WTC11 (cell line): ENCODE measurements around the gene CDX2. TPM values are rescaled to one million over a fixed set of nuclear protein-coding genes. Genes with fewer than 3 reads are reported as not detected.

Experiments used
- ATAC-seq: fragments of 200-7000 bp; cut with Tn5 transposase; 2 replicates; pipeline ENCODE4 v1.10.0; 2021; ENCODE audit warnings: mild to moderate bottlenecking, moderate library complexity
- CTCF ChIA-PET: fragments of 300-600 bp; sonication (Branson Sonifier 250); formaldehyde crosslinking; loops from one replicate; lab custom pipeline; 2021; ENCODE audit warnings: antibody characterized with exemption; lab: Charles Lee
- POLR2A ChIA-PET: fragments of 350-600 bp; sonication (Branson Sonifier 250); formaldehyde crosslinking; loops from one replicate; lab custom pipeline; 2021; ENCODE audit warnings: antibody characterized with exemption; lab: Charles Lee
- DNase-seq: peaks from one replicate; pipeline ENCODE4 v3.0.0; 2021; ENCODE audit warnings: low spot score
- H3K27ac Mint-ChIP-seq: 2 replicates; pipeline ENCODE4 v1.8.0; 2021; ENCODE audit warnings: mixed read lengths
- H3K27me3 Mint-ChIP-seq: 2 replicates; pipeline ENCODE4 v1.8.0; 2021; ENCODE audit warnings: low read depth, mild to moderate bottlenecking, moderate library complexity, mixed read lengths
- H3K36me3 Mint-ChIP-seq: 2 replicates; pipeline ENCODE4 v1.8.0; 2021; ENCODE audit warnings: mixed read lengths
- H3K4me1 Mint-ChIP-seq: 2 replicates; pipeline ENCODE4 v1.8.0; 2022; ENCODE audit warnings: mixed read lengths
- H3K4me3 Mint-ChIP-seq: 2 replicates; pipeline ENCODE4 v1.8.0; 2021; ENCODE audit warnings: mild to moderate bottlenecking, moderate library complexity, mixed read lengths
- H3K9me3 Mint-ChIP-seq: 2 replicates; pipeline ENCODE4 v1.8.0; 2021; ENCODE audit warnings: mixed read lengths
- ESRRA ChIP-seq: sonication (generic); formaldehyde crosslinking; IDR thresholded peaks from 2 replicates; pipeline ENCODE4 v1.8.1; 2022; ENCODE audit warnings: mild to moderate bottlenecking, missing genetic modification reagents, borderline replicate concordance
- FOXK1 ChIP-seq: sonication (generic); formaldehyde crosslinking; IDR thresholded peaks from 2 replicates; pipeline ENCODE4 v1.8.0; 2022; ENCODE audit warnings: mild to moderate bottlenecking, moderate library complexity, missing genetic modification reagents
- HMGA2 ChIP-seq: fragments of 250-450 bp; sonication (Bioruptor Pico); IDR thresholded peaks from 2 replicates; pipeline ENCODE4 v1.4.0; 2021; ENCODE audit warnings: mild to moderate bottlenecking, moderate library complexity
- NR2C2 ChIP-seq: sonication (generic); formaldehyde crosslinking; IDR thresholded peaks from 2 replicates; pipeline ENCODE4 v1.8.0; 2022; ENCODE audit warnings: mild to moderate bottlenecking, missing genetic modification reagents
- OVOL2 ChIP-seq: fragments of 250-450 bp; sonication (Bioruptor Pico); IDR thresholded peaks from 2 replicates; pipeline ENCODE4 v1.9.0; 2021; ENCODE audit warnings: mild to moderate bottlenecking, borderline replicate concordance
- RELA ChIP-seq: sonication (generic); formaldehyde crosslinking; IDR thresholded peaks from 2 replicates; pipeline ENCODE4 v1.8.1; 2022; ENCODE audit warnings: missing genetic modification reagents, mild to moderate bottlenecking, borderline replicate concordance
- SMAD3 ChIP-seq: sonication (generic); formaldehyde crosslinking; IDR thresholded peaks from 2 replicates; pipeline ENCODE4 v1.8.0; 2022; ENCODE audit warnings: missing genetic modification reagents, mild to moderate bottlenecking, borderline replicate concordance
- TCF7 ChIP-seq: sonication (generic); formaldehyde crosslinking; IDR thresholded peaks from 2 replicates; pipeline ENCODE4 v1.8.0; 2022; ENCODE audit warnings: mild to moderate bottlenecking, low read depth, missing genetic modification reagents, moderate library complexity
- TP53 ChIP-seq: sonication (generic); formaldehyde crosslinking; IDR thresholded peaks from 2 replicates; pipeline ENCODE4 v1.8.1; 2023; ENCODE audit warnings: mild to moderate bottlenecking, missing genetic modification reagents
- total RNA-seq: library from RNA; stranded (reverse); gene quantifications from 3 replicates; pipeline ENCODE4 v1.2.3, GENCODE V29; 2021
- TF ChIP-seq, protein P1 (sequence below): fragments of 250-450 bp; sonication (Bioruptor Pico); IDR thresholded peaks from 2 replicates; pipeline ENCODE4 v1.9.0; 2021; ENCODE audit warnings: moderate library complexity, mild to moderate bottlenecking, inconsistent platforms, borderline replicate concordance
- TF ChIP-seq, protein P2 (sequence below): sonication (generic); formaldehyde crosslinking; IDR thresholded peaks from 2 replicates; pipeline ENCODE4 v1.8.1; 2022; ENCODE audit warnings: low read depth, mild to moderate bottlenecking, moderate library complexity, missing genetic modification reagents, borderline replicate concordance
- TF ChIP-seq, protein P3 (sequence below): fragments of 250-450 bp; sonication (Bioruptor Pico); IDR thresholded peaks from 2 replicates; pipeline ENCODE4 v1.8.0; 2021; ENCODE audit warnings: mild to moderate bottlenecking

The CDX2 gene
- total RNA-seq, 1 experiment from 2014 or later, result 0.44 TPM

DNA sequence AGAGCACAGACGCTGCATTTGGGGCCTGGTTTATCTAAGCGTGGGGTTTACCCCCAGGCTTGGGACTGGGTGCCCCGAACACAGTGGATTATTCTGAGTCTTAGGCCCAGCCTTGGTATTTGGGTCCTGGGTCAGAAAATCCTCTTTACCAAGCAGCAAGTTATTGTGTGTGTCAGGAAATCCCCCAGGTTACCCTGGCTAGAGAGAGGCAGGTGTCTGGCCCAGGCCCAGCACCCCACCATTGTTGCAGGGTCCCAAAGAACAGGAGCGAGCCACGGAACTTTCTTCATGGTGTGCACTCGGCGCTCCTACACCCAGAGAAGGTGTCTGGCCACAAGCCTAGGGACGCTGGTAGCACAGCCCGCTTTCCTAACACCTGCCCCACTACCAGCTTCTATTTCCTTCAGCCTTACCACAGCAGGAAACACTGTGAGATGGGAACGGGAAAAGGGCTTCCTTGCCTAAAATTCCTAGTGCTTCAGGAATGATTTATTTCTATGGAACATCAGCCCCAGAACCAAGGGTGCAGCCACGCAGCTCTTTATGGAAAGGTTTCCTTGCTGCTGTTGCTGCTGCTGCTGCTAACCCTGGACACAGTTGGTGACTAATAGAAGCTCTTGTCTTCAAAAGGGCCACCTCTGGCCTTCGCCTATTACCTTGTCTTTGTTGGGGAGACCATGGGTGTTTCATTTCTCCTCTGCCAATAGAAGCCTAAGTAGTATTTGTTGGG is 7.4 kb upstream of the CDX2 start:
- TF ChIP-seq FOXK1, result no peak
- no peak for TF ChIP-seq HMGA2
- TF ChIP-seq, protein P1, sequence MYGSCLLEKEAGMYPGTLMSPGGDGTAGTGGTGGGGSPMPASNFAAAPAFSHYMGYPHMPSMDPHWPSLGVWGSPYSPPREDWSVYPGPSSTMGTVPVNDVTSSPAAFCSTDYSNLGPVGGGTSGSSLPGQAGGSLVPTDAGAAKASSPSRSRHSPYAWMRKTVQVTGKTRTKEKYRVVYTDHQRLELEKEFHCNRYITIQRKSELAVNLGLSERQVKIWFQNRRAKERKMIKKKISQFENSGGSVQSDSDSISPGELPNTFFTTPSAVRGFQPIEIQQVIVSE (CRISPR knock-in tag), result no peak
- POLR2A ChIA-PET, result interaction anchor here (0.8 kb wide), 1 partner anchor 9 kb away, joined by 3 read pairs; no protein-coding TSS in a partner anchor
- peaks cover 53% of the 10 kb centered on the region for H3K4me1 Mint-ChIP-seq
- H3K4me3 Mint-ChIP-seq, result no peak overlapping the region
- no peaks in the 10 kb centered on the region for H3K9me3 Mint-ChIP-seq
- DNase-seq (no peak), ATAC-seq (no peak)
- peaks cover 7% of the 10 kb centered on the region; the same call in 1 of the 2 replicates for H3K36me3 Mint-ChIP-seq
- no peak overlapping the region for H3K27ac Mint-ChIP-seq
- peaks cover 100% of the 10 kb centered on the region for H3K27me3 Mint-ChIP-seq
- CTCF ChIA-PET, result interaction anchor here (0.6 to 12.5 kb wide), 12 partner anchors 11 to 615 kb away, joined by 3 to 134 read pairs (median 5); no protein-coding TSS in a partner anchor

DNA sequence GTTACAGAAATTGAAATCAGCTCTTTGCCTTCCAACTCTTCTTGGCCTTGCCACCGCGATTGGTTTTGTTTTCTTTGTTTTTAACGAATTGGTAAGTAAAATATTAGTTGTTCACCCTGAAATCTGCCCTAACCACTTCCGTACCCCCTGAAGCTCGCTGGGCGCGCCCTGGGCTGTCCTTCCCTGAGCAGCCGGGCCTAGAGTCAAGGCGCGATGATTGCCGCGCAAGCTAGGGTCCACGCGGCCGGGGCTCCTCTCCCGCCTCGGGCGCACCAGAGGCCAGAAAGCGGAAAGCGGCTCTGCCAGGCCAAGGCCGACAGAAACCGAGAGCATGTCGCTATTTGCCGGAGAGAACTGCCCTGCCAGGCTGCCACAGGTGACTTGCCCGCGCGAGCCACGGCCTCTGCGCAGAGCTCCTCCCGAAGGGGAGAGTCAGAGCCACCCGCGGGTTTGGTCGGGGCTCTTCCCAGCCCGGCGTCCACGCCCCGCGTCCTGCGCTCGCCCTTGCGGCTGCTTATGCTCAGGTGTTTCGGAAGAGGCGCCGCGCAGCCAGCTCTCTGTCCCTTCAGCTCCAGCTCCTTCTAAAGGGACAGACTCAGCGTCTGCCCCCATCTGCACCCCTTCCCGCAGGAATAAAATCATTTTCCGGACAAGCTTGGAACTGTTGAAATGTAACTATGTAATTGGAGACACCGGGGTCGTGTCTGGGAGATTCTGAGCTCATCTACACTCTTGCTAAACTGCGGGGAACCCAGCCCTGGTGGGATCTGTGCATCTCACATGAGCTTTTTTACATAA is 6.6 kb upstream of the CDX2 start:
- ChIA-PET CTCF (interaction anchor here (0.5 to 12.5 kb wide), 9 partner anchors 8 to 637 kb away, joined by 3 to 134 read pairs (median 5); no protein-coding TSS in a partner anchor), POLR2A (interaction anchor here (0.6 to 0.7 kb wide), 2 partner anchors 13 to 23 kb away, joined by 3 read pairs; no protein-coding TSS in a partner anchor)
- TF ChIP-seq, protein P2, sequence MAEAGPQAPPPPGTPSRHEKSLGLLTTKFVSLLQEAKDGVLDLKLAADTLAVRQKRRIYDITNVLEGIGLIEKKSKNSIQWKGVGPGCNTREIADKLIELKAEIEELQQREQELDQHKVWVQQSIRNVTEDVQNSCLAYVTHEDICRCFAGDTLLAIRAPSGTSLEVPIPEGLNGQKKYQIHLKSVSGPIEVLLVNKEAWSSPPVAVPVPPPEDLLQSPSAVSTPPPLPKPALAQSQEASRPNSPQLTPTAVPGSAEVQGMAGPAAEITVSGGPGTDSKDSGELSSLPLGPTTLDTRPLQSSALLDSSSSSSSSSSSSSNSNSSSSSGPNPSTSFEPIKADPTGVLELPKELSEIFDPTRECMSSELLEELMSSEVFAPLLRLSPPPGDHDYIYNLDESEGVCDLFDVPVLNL (CRISPR knock-in tag), result no peak
- H3K27me3 Mint-ChIP-seq, result peaks cover 100% of the 10 kb centered on the region
- peaks cover 58% of the 10 kb centered on the region for H3K4me1 Mint-ChIP-seq
- H3K4me3 Mint-ChIP-seq, result no peak overlapping the region
- peaks cover 7% of the 10 kb centered on the region; the same call in 1 of the 2 replicates for H3K36me3 Mint-ChIP-seq
- H3K27ac Mint-ChIP-seq, result no peak overlapping the region
- DNase-seq, result no peak
- no peak for ATAC-seq
- H3K9me3 Mint-ChIP-seq, result no peaks in the 10 kb centered on the region

DNA sequence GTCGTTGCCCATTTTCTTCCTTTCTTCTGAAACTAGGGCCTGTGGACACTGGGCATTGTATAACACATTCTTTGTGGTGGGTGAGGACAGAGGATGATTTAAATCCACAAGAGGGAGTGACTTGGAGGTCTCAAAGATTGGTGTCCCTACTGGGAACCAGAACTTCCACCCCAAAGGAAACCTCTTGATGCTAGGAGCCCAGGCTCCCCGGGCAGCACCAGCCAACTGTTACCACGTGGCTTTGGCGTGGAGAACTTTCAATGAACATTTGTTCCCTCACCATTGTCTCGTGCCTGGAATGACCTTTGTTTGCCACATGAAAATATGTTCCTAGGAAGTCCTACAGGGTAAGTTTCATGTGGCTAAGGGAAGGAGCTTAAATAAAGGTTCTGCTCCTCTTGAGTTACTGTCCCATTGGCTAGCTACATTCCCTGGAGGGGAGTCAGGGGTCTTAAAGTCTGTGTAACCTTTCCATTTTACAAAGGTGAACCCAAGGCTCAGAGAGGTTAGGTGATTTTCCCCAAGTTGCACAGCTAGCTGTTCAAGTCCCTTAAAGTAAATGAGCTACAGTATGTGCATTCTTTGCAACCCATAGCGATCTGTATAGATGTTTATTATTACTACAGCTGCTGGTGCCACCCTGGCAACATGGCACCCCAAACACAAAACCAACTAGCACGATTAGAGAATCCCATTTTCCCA is 5.0 kb upstream of the CDX2 start:
- Mint-ChIP-seq H3K4me1 (peaks cover 59% of the 10 kb centered on the region), H3K4me3 (no peak overlapping the region), H3K27me3 (peaks cover 100% of the 10 kb centered on the region), H3K27ac (no peak overlapping the region), H3K36me3 (peaks cover 2% of the 10 kb centered on the region; the same call in 1 of the 2 replicates), H3K9me3 (no peaks in the 10 kb centered on the region)
- ATAC-seq (no peak), DNase-seq (no peak)
- no peak for TF ChIP-seq TCF7 (CRISPR knock-in tag)
- TF ChIP-seq, protein P1 (CRISPR knock-in tag), result no peak
- no peak for TF ChIP-seq TP53 (CRISPR knock-in tag)
- TF ChIP-seq RELA (CRISPR knock-in tag), result no peak
- no peak for TF ChIP-seq ESRRA (CRISPR knock-in tag)
- no peak for TF ChIP-seq SMAD3 (CRISPR knock-in tag)
- TF ChIP-seq, protein P3, sequence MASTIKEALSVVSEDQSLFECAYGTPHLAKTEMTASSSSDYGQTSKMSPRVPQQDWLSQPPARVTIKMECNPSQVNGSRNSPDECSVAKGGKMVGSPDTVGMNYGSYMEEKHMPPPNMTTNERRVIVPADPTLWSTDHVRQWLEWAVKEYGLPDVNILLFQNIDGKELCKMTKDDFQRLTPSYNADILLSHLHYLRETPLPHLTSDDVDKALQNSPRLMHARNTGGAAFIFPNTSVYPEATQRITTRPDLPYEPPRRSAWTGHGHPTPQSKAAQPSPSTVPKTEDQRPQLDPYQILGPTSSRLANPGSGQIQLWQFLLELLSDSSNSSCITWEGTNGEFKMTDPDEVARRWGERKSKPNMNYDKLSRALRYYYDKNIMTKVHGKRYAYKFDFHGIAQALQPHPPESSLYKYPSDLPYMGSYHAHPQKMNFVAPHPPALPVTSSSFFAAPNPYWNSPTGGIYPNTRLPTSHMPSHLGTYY, result no peak
- TF ChIP-seq OVOL2 (CRISPR knock-in tag), result no peak
- TF ChIP-seq NR2C2 (CRISPR knock-in tag), result no peak
- ChIA-PET POLR2A (no interaction called here), CTCF (interaction anchor here (2.1 kb wide), 2 partner anchors 148 to 177 kb away, joined by 5 read pairs; no protein-coding TSS in a partner anchor)
